ENCODE data around the gene RPRD1B. TPM values are rescaled to one million over a fixed set of nuclear protein-coding genes. Genes with fewer than 3 reads are reported as not detected.
A peak's percentile ranks its signal among the peaks of the same experiment; 100 is the strongest.

Gene RPRD1B
- total and polyA plus RNA-seq, 2 of the 13 experiments (the other 11 are each of a cell fraction or from before 2014, with no cell fraction given), result 31.1 to 41.5 TPM

GRCh38 chr20:38125157-38126056 lies 91.9 kb downstream of the RPRD1B start (continued):
- TF ChIP-seq, protein P1, sequence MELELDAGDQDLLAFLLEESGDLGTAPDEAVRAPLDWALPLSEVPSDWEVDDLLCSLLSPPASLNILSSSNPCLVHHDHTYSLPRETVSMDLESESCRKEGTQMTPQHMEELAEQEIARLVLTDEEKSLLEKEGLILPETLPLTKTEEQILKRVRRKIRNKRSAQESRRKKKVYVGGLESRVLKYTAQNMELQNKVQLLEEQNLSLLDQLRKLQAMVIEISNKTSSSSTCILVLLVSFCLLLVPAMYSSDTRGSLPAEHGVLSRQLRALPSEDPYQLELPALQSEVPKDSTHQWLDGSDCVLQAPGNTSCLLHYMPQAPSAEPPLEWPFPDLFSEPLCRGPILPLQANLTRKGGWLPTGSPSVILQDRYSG (CRISPR knock-in tag; IDR thresholded peaks at IDR 0.05), result no peak
- TF ChIP-seq SIX4 (CRISPR knock-in tag; IDR thresholded peaks at IDR 0.05) (peak; percentile 64; the same call in 1 of the 2 replicates), ZNF12 (CRISPR knock-in tag; IDR thresholded peaks at IDR 0.05) (peak; percentile 58), ZSCAN30 (CRISPR knock-in tag; IDR thresholded peaks at IDR 0.05) (no peak), ZNF572 (CRISPR knock-in tag; IDR thresholded peaks at IDR 0.05) (peak; percentile 88), ZNF17 (CRISPR knock-in tag; IDR thresholded peaks at IDR 0.05) (no peak), ZNF567 (CRISPR knock-in tag; IDR thresholded peaks at IDR 0.05; ENCODE audit: borderline replicate concordance) (peak; percentile 53; the same call in 1 of the 2 replicates), ATRX (CRISPR knock-in tag; IDR thresholded peaks at IDR 0.05; ENCODE audit: borderline replicate concordance) (no peak), RAD21 (CRISPR knock-in tag; IDR thresholded peaks at IDR 0.05) (peak; percentile 92), SMC3 (IDR thresholded peaks at IDR 0.05; ENCODE audit: low read length) (peak; percentile 94), EED (CRISPR knock-in tag; IDR thresholded peaks at IDR 0.05) (0 out of 2 replicates have a peak, but pooled peaks have one; percentile 52), ETV5 (CRISPR knock-in tag; IDR thresholded peaks at IDR 0.05; ENCODE audit: borderline replicate concordance) (peak; percentile 39; the same call in 1 of the 2 replicates), FOSL2 (CRISPR knock-in tag; IDR thresholded peaks at IDR 0.05) (peak; percentile 80), ZBTB40 (IDR thresholded peaks at IDR 0.05) (no peak), ZBTB40 (CRISPR knock-in tag; IDR thresholded peaks at IDR 0.05) (peak; percentile 70), MYPOP (CRISPR knock-in tag; IDR thresholded peaks at IDR 0.05) (peak; percentile 75; the same call in 1 of the 2 replicates), NR2C2 (CRISPR knock-in tag; IDR thresholded peaks at IDR 0.05; ENCODE audit: borderline replicate concordance) (no peak), POGZ (CRISPR knock-in tag; IDR thresholded peaks at IDR 0.05) (0 out of 2 replicates have a peak, but pooled peaks have one; percentile 7), FOXM1 (CRISPR knock-in tag; IDR thresholded peaks at IDR 0.05) (no peak)
